HK-2 (cell line): ENCODE data around the gene MATN3.

ENCODE experiments used
- DNase-seq: peaks from one replicate; pipeline ENCODE4 v3.0.0-alpha.2; 2018; ENCODE audit not compliant: unreplicated experiment

The MATN3 gene

DNA sequence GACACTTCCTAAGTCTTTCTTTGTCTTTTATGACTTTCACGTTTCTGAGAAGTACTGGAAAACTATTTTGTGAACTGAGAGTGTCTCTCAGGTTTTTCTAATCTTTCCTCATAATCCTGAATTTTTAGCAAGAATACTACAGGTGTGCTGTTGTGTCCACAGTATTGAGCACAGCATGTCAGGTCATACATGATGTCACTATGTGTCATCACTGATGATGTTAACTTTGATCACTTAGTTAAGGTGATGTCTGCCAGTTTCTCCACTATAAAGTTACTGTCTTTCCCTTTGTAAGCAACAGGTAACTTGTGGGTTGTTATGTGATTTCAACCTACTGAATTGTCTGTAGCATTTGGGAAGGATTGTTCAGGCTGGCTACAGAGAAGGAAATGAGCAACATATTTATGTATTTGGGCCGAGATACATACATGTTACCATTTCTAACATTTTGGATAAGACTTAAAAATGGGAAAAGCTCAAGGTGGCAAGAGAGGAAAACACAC, 11.1 kb downstream of the MATN3 start:
- no peak for DNase-seq

- DNase-seq, result no peak
Observed at GRCh38 chr2:19993731-19994130, 18.7 kb downstream of the MATN3 start.

DNA sequence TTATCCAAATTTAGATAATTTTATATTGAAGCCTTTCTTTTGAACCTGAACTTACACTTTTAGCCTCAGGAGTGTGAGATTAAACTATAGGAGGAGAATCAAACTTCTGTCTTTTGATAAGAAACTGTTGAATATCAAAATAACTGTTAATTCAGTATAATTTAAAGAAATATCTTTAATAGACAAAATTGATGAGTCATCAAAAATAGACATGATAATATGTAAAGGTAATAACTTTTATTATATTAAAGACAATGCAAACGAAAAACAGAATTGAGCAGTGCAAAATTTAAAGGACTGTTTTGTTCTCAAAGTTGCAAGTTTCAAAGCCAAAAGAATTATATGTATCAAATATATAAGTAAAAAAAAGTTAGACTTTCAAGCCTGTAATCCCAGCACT, 20.6 kb downstream of the MATN3 start:
- no peak for DNase-seq

- DNase-seq, result no peak
Observed at GRCh38 chr2:19990416-19990728, 22.1 kb downstream of the MATN3 start.

- DNase-seq, result peak; percentile 94
Observed at GRCh38 chr2:19989667-19990415, 22.6 kb downstream of the MATN3 start, which contains the start of gene WDR35. Gene WDR35 (minus strand): TSS chr2:19990105. CDS start chr2:19990015, 90 bp downstream.

DNA sequence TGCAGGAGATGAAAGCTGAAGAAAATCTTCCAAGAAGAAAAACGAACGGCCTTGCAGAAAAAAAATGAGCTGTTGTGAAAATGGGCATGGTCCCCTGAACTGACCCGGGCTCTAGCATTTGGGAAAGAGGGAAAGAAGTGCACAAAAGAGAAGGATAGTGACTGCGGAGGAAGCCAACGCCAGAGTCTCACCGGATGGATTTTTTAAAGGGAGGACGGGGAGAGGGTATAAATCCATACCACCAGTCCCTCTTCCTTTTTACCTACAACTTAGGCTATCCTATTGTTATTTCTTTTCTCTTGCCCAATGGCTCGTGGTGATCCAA, 23.2 kb downstream of the MATN3 start:
- peak; percentile 7 for DNase-seq

DNA sequence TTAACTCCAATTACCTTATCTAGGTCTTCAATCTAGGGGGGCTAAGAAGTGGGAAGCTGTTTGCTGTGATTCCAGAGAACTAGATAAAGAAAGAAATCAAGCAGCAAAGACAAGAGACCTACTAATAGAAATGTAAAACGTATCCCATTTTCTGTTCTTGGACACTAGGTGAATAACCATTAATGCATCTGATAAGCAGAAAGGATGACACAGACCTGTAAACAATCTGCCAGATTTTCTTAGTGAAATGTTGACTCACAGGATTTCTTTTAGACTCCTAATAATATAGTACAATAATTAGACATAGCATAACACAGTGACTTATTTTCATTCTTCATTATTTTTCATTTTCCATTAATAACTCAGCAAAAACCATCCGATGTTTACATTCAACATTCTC, 23.9 kb downstream of the MATN3 start:
- no peak for DNase-seq

DNA sequence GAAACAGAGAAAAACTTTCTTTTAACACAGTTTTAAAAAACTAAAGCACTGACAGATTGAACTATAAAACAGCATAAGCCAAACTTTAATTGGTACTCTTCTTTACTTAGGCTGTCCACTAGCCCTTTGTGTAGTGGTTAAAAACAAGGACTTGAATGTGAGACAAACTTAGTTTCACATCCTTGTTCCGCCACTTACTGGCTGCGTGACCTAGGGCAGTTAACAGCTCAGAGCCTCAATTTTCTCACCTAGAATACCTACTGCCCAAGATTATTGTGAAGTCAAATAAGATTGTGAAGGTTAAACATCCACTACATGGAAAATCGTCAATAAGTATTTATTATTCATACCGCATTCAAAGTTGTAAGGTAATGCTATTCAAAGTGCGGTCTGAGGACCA, 24.5 kb downstream of the MATN3 start:
- DNase-seq, result no peak

GRCh38 chr2:19982268-19982667, 30.2 kb downstream of the MATN3 start:
- no peak for DNase-seq

DNA sequence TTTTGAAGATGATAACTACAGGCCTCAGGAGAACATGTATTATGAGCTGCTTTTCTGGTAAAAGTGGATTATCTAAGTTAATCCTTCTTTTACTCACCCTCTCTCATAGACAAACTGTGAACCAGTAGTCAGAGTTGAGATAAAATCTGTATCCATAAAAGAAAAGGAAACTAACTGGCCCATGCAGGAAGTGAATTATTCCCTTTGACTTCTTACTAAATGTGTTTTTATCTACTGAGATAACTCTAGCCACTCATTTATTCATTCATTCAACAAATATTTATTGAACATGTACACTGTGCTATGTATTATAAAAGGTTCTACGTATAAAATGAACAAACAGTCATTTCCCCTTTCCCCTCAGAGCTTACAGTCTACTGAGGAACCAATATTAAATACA, 32.5 kb downstream of the MATN3 start:
- DNase-seq, result no peak

DNA sequence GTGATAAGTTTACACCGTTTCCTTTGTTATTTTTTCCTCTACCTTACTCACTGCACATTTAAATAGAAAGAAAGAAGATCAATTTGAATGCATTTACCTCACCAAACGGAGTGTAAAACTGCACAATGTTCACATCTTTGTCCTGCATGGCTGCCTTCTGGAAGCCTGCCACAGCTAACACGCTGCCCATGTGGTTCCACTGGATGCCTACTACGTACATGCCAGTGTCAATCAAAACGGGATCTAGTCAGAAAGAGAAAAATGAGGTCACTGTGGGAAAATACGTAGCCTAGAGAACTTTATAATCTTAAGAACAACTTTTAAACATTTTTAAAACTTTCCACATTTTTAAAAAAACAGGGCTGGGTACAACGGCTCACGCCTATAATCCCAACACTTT, 39.0 kb downstream of the MATN3 start:
- DNase-seq, result no peak

DNA sequence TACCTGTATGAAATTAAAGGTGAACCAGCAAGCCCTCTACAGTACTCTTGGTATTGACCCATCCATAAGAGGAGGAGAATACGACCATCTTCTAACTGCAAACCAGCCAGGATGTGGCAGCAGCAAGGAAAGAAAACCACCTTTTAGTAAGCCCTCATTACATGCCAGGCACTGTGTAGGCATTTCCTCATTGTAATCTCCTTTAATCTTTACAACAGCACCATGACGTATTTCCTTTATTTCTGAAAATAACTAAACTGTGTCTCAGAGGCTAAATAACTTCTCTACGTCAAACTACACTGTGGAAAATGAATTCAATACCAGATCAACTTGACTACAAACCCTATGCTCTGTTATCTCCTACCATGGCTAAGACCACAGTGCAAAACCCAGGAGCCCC, 40.8 kb downstream of the MATN3 start:
- no peak for DNase-seq

DNA sequence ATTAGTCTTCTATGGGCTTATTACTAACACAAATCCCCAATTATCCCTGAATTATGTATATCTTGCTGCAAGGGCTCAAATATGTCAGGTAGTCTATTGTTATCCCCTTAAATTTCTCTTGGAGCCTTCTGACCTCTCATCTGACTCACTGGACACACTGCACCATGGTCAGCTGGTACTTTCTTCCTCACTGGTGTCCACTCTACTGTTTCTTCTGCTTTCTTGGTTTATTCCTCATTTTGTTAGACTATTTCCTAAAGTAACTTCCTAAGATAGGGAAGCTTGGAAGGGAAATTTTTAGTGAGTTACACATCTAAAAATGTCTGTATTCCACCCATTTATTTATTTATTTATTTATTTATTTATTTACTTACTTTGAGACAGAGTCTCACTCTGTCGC, 49.1 kb downstream of the MATN3 start:
- DNase-seq, result no peak

DNA sequence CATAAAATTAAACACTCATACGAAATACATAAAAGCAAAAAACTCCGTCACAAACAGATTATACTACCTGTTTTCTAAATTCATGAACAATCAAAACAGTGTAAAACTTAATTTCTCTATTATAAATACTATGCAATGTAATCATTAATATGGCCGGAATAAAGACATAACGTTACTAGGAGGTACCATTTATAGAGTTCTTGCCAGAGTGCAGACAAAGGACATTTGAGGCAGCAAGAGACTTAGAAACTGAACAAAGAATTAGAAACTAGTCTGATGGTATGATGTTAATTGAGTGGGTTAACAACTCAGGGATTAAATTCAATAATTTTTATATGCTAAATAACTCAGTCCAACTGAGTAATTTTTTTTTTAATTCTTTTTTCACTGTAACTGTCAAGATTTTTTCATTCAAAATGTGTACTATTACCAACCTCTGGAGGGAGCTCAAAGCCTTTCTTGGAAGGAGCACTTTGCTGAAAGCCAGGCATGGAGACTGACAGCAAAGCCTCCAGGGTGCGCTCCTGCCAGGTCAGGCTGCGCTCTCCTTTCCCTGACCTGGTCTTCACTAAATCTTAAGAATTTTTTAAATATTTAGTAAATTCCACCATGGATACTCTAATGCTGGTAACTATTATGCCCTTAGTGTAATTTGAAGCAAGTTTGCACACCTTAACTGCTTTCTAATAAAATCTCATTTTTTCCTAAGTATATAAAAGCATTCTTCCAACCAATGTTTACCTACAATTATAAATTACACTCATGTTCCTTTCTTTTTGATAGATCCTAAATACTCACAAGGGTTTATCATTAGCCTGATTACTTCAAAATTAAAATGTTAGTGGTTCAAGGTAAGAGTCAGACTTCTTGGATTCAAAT, 56.7 kb downstream of the MATN3 start:
- peak; percentile 34 for DNase-seq

DNA sequence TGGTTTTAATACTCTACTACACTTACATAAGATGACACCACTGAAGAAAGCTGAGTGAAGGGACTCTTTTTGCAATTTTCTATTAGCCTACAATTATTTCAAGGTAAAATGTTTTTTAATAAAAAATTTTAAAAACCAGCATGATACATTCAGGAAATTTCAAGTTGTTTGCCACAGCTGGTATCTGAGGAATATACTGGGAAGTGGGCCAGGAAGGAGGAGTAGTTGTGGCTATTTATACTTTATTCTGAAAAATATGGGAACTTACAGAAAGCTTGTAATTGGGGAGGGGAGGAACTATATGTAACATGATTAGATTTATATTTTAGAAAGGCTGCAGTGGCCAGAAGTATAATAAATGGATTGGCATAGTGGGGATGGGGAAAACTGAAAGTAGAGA, 63.4 kb downstream of the MATN3 start:
- no peak for DNase-seq

- no peak for DNase-seq
Observed at GRCh38 chr2:19947184-19947940, 65.1 kb downstream of the MATN3 start.

DNA sequence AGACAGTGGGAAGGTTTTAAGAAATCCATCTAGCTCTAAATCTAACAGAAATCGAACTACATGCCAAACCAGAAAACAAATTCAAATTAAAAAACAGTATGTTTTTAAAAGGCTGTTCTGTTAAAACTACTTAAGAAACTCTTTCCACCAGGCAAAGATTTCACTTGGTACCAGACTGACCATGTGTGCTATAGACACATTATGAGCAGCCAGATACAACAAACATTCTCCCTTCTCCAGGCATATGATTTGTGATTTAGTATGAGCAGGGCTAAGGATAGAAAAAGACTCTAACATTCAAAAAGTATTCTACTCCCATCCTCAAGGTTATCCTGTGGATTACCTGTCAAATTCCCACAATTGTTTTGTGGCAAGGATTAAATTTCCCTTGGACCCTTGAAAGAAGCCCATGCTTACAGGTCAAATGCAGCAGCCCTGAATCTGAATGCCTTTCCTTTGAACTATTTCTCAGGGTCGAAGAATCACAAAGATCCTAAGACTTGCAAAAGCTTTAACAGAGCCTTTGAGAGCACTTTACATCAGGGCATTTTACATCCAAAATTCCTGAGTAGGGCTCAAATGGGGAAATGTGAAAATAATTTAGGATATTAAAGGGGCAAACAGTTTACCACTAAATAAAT, 68.1 kb downstream of the MATN3 start:
- DNase-seq, result no peak

GRCh38 chr2:19943189-19943588, 69.3 kb downstream of the MATN3 start:
- no peak for DNase-seq

DNA sequence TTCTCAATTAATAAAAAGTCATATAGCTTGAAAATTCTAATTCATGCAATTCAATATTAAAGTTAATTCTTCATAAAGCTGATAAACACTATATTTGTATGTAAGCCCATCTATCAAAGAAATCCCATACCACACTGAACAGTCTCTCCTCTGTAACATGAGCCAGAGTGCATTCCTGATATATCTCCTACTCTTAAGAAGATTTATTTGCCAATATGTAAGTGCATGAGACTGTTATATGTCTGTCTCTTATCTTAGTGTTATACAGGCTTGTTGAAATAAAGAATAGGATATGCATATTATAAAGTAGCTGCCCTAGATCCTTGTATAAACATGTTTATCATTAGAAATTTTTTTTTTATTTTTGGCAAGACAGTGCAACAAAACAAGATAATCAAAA, 70.3 kb downstream of the MATN3 start:
- no peak for DNase-seq
